ENCODE measurements around the gene CCDC157.

The CCDC157 gene

GRCh38 chr22:30356449-30357235 is at the start of gene CCDC157, which contains the start of gene SF3A1:
Gene CCDC157 (plus strand): TSS chr22:30357007. CDS start chr22:30366001, 8,994 bp downstream.
Gene SF3A1 (minus strand): TSS chr22:30356894. CDS start chr22:30356792, 102 bp downstream.
- peak; percentile 81 for DNase-seq

- no peak for DNase-seq
Observed at GRCh38 chr22:30307041-30307574, 49.7 kb upstream of the CCDC157 start.

GRCh38 chr22:30308093-30308492 is 48.7 kb upstream of the CCDC157 start:
- no peak for DNase-seq

DNA sequence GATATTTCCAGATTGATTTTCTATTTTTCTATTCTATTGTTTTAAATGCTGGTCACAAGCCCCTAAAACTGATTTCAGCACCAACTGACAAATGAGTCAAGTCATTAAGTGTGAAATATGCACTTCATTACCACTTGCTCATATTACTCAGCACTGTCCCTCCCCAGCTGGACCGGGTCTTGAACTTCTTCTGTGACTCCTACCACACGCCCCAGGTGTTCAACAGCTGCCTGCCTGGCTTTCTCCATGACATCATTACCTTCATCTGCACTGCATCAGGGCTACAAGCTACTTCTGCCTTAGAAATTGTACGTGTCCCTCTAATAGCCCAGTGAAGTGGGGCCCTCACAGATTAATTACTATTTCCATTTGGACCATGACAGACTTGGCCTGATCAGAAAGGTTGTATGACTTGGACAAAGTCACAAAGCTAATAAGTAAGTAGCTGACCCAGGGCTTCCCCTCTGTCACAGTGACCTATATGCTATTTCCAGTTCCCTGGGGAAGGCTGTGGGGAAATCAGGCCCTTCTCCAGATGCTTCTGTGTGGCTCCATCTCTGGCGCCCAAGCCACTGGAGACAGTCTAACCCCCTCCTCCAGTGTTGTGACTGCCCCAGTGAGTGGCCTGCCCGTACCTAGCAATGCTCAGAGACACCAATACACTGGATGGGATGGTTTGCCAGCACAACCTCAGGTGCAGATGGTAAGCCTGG is 48.1 kb upstream of the CCDC157 start:
- DNase-seq: no peak

DNA sequence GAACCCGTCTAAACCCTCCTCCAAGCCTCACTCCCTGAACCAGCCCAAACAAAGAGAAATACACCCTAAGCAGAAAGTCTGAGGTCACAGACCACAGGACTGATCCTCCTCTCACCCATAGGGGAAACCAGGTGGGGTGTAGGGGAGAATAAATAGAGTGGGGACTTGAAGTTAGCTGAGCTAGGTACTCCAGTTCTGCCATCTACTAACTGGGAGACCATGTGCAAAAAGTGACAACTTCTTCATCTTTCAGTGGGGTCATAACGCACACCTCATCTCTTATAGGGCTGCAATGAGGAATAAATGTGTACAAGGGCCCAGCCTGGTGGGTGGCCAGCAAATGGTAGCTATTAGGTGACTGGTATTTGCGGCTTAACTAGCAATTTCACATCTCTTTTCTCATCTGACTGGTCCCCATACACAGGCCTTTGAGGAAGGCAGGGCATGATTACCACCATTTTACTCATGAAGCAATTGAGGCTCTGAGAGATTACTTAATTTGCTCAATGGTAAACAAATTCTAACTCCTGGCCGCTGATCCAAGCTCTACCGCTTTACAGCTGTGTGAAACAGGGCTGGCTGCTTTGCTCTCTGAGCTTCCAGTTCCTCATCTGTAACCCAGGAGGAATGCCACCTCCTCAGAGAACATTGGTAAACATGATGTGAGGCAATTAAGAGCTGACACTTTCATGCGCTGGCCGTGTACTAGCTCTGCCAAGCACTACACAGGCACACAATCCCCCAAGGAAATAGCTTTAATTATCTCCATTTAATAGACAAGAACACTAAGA is 46.7 kb upstream of the CCDC157 start:
- DNase-seq: no peak

- no peak for DNase-seq
Observed at GRCh38 chr22:30310881-30311771, 45.7 kb upstream of the CCDC157 start.

GRCh38 chr22:30312053-30312452 is 44.8 kb upstream of the CCDC157 start:
- no peak for DNase-seq

GRCh38 chr22:30313527-30314363 is 43.1 kb upstream of the CCDC157 start:
- DNase-seq: no peak

DNA sequence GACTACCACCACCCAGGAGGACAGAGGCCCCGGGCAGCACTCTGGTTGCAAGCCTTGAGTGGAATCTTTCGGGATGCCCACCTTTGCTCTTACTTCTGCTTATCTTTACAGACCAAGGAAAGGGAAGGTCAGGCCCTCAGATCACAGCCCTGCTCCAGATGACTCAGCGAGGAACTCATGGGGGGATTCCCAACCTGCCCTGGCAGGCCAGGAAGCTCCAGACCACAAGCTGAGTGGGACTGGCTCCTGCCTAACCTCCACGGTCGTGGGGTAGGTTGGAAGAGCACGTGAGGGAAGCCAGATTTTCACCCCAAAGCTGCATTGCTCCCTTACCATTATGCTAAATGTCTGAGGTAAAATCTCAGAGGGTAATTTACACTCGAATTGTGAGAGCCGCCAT is 41.9 kb upstream of the CCDC157 start:
- no peak for DNase-seq

- DNase-seq: no peak
Observed at GRCh38 chr22:30315962-30316576, 40.7 kb upstream of the CCDC157 start.

GRCh38 chr22:30317778-30318177 is 39.0 kb upstream of the CCDC157 start:
- no peak for DNase-seq

- no peak for DNase-seq
Observed at GRCh38 chr22:30318799-30319419, 37.9 kb upstream of the CCDC157 start.

GRCh38 chr22:30320021-30320556 is 36.7 kb upstream of the CCDC157 start:
- DNase-seq: no peak

GRCh38 chr22:30321461-30321860 is 35.3 kb upstream of the CCDC157 start:
- no peak for DNase-seq

DNA sequence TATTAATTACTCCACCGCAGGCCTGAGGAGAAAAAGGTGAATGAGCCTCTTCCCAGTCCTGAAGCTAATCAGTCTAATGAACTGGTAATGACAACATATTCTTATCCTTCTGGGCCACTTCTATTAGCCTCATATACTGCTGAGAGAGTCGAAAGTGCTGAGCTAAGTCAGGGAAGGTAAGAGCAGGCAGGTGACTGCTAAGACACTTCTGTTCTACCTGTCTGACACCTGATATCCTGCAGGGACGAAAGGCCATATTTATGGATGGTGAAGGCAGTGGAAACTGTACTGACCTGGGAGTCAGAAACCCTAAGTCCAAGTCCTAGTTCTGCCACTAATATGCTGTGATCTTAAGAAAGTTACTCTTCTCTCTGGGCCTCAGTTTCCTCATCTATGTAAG is 33.6 kb upstream of the CCDC157 start:
- DNase-seq: no peak

- DNase-seq: no peak
Observed at GRCh38 chr22:30324014-30324730, 32.6 kb upstream of the CCDC157 start.

DNA sequence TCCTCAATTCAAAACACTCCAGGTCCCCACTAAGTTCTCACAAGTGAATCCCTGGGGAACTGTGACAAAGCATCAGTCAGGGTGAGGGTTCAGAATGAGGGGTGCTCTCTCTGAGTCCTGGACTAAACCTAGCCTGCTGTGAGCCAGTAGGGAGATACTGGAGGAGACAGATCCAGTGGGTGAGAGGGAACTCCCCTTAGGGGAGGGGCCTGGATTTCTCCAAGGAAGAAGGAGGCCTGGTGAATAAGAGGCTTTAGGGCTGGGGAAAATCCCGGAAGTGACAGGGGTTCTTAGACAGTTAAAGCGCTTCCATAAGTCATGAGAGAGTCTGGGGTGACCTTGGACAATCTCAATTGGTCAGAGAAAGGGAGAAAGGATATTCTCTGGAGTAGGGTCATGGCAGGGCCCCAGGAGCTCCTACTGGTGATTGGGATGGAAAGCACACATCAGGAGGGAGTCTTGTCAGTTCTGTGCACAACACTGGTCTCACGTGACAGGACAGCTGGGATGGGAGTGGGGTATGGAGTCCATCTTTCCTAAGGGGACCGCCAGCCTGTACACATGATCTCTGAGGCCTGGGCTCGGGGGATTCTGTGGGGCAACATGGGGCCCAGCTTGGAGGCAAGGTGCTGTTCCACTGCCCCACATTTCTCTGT is 31.6 kb upstream of the CCDC157 start:
- DNase-seq: no peak

DNA sequence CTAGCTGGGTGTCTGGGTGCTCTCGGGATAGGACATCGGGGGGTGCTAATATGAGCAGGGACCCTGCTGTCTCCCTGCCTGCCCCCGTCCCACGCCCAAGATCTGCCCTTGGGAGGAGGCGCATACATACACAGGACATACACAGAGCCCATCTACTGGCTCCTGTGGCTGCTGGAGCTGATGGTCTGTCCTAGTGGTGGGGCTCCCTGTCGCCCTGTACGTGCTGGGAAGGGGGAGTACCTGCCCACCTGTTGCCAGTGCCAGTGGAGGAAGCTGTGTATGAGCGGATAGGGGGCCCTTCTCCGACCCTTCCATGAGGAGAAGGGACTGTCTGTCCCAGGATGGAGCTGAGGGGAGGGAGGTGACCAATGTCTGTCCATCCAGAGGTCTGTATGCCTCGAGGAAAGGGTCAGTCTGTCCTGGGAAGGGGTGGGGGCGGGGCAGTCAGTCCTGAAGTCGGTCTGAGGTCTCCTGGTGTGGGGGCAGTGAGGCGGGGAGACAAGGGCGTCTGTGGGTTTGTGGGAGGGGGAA is 31.0 kb upstream of the CCDC157 start:
- no peak for DNase-seq
